SK-N-SH treated with all-trans-retinoic acid at 6 μM for 48 hours (cell line): ENCODE data around the gene ETS1.

Experiments used
- ARNTL ChIP-seq: fragments of 450-650 bp; formaldehyde crosslinking; IDR thresholded peaks from 2 replicates; pipeline ENCODE4 v1.5.0; 2020; ENCODE audit warnings: low read depth, mild to moderate bottlenecking, moderate library complexity, borderline replicate concordance
- BACH2 ChIP-seq: fragments of 250-450 bp; sonication (Bioruptor Pico); IDR thresholded peaks from 2 replicates; pipeline ENCODE4 v1.9.0; 2021; ENCODE audit warnings: mild to moderate bottlenecking, borderline replicate concordance
- CSDC2 ChIP-seq: fragments of 250-450 bp; sonication (Bioruptor Pico); IDR thresholded peaks from 2 replicates; pipeline ENCODE4 v1.5.0; 2020; ENCODE audit warnings: mild to moderate bottlenecking, moderate library complexity
- ESRRG ChIP-seq: fragments of 250-450 bp; sonication (Bioruptor Pico); IDR thresholded peaks from 2 replicates; pipeline ENCODE4 v1.6.1; 2021; ENCODE audit warnings: mild to moderate bottlenecking
- GLIS3 ChIP-seq: fragments of 250-450 bp; sonication (Bioruptor Pico); IDR thresholded peaks from 2 replicates; pipeline ENCODE4 v1.5.0; 2020; ENCODE audit warnings: mild to moderate bottlenecking, moderate library complexity
- ISL1 ChIP-seq: fragments of 250-450 bp; sonication (Bioruptor Pico); IDR thresholded peaks from 2 replicates; pipeline ENCODE4 v2.1.2; 2022; ENCODE audit warnings: mild to moderate bottlenecking, moderate library complexity
- OSR1 ChIP-seq: fragments of 250-450 bp; sonication (Bioruptor Pico); IDR thresholded peaks from 2 replicates; pipeline ENCODE4 v1.8.0; 2022; ENCODE audit warnings: moderate library complexity, mild to moderate bottlenecking, inconsistent platforms
- PATZ1 ChIP-seq: fragments of 250-450 bp; sonication (Bioruptor Pico); IDR thresholded peaks from 2 replicates; pipeline ENCODE4 v1.8.0; 2020; ENCODE audit warnings: mild to moderate bottlenecking, moderate library complexity, borderline replicate concordance
- SNAI2 ChIP-seq: fragments of 250-450 bp; sonication (Bioruptor Pico); IDR thresholded peaks from 2 replicates; pipeline ENCODE4 v1.5.0; 2020; ENCODE audit warnings: mild to moderate bottlenecking, moderate library complexity
- ZFP30 ChIP-seq: fragments of 450-650 bp; formaldehyde crosslinking; IDR thresholded peaks from 2 replicates; pipeline ENCODE4 v1.5.0; 2022; ENCODE audit warnings: mild to moderate bottlenecking, moderate library complexity
- ZNF565 ChIP-seq: fragments of 450-650 bp; formaldehyde crosslinking; conservative IDR thresholded peaks from 2 replicates; pipeline ENCODE4 v1.5.0; 2020; ENCODE audit warnings: low read depth, mild to moderate bottlenecking, moderate library complexity
- ZNF8 ChIP-seq: fragments of 450-650 bp; formaldehyde crosslinking; IDR thresholded peaks from 2 replicates; pipeline ENCODE4 v1.5.0; 2020; ENCODE audit warnings: mild to moderate bottlenecking, moderate library complexity
- TF ChIP-seq, protein P1 (sequence below): fragments of 250-450 bp; sonication (Bioruptor Pico); IDR thresholded peaks from 2 replicates; pipeline ENCODE4 v1.5.1; 2020; ENCODE audit warnings: low read depth, mild to moderate bottlenecking, moderate library complexity
- TF ChIP-seq, protein P2 (sequence below): fragments of 250-450 bp; sonication (Bioruptor Pico); IDR thresholded peaks from 2 replicates; pipeline ENCODE4 v1.5.0; 2020; ENCODE audit warnings: mild to moderate bottlenecking, moderate library complexity

DNA sequence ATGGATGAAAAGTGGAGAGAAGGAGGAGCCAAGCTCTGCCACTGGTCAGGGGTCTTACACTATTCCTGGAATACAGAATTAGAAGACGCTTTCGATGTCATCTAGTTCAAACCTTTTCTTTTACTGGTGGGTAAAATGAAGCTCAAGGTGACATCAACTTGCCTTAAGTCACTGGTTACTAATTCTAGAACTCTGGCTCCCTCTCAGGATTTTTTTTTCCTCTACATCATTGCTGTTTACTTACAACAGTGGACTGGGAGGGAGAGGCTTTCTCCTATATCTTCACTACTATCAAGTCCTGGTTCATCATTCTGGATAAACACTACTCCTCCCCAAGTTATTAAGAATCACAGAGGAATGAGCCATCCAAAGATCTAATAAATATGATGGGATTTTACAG lies 82.9 kb downstream of the ETS1 start:
- TF ChIP-seq ESRRG (CRISPR knock-in tag) = no peak
- no peak for TF ChIP-seq ISL1 (CRISPR knock-in tag)
- no peak for TF ChIP-seq ZNF565
- no peak for TF ChIP-seq CSDC2 (CRISPR knock-in tag)
- no peak for TF ChIP-seq ZFP30 (CRISPR knock-in tag)
- TF ChIP-seq ZNF8 (CRISPR knock-in tag) = no peak
- TF ChIP-seq SNAI2 (CRISPR knock-in tag) = no peak
- TF ChIP-seq, protein P1, sequence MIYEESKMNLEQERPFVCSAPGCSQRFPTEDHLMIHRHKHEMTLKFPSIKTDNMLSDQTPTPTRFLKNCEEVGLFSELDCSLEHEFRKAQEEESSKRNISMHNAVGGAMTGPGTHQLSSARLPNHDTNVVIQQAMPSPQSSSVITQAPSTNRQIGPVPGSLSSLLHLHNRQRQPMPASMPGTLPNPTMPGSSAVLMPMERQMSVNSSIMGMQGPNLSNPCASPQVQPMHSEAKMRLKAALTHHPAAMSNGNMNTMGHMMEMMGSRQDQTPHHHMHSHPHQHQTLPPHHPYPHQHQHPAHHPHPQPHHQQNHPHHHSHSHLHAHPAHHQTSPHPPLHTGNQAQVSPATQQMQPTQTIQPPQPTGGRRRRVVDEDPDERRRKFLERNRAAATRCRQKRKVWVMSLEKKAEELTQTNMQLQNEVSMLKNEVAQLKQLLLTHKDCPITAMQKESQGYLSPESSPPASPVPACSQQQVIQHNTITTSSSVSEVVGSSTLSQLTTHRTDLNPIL (CRISPR knock-in tag) = no peak
- no peak for TF ChIP-seq PATZ1
- no peak for TF ChIP-seq GLIS3 (CRISPR knock-in tag)
- TF ChIP-seq OSR1 = no peak
- TF ChIP-seq, protein P2, sequence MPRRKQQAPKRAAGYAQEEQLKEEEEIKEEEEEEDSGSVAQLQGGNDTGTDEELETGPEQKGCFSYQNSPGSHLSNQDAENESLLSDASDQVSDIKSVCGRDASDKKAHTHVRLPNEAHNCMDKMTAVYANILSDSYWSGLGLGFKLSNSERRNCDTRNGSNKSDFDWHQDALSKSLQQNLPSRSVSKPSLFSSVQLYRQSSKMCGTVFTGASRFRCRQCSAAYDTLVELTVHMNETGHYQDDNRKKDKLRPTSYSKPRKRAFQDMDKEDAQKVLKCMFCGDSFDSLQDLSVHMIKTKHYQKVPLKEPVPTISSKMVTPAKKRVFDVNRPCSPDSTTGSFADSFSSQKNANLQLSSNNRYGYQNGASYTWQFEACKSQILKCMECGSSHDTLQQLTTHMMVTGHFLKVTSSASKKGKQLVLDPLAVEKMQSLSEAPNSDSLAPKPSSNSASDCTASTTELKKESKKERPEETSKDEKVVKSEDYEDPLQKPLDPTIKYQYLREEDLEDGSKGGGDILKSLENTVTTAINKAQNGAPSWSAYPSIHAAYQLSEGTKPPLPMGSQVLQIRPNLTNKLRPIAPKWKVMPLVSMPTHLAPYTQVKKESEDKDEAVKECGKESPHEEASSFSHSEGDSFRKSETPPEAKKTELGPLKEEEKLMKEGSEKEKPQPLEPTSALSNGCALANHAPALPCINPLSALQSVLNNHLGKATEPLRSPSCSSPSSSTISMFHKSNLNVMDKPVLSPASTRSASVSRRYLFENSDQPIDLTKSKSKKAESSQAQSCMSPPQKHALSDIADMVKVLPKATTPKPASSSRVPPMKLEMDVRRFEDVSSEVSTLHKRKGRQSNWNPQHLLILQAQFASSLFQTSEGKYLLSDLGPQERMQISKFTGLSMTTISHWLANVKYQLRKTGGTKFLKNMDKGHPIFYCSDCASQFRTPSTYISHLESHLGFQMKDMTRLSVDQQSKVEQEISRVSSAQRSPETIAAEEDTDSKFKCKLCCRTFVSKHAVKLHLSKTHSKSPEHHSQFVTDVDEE (CRISPR knock-in tag) = no peak
- no peak for TF ChIP-seq ARNTL
- no peak for TF ChIP-seq BACH2
